Right lobe of liver (tissue), 4 donors: ENCODE results near the gene ZDHHC14.
"Not testable (repeated sequence)": the region's sequence is repeated elsewhere in the genome, so short reads cannot be mapped to it uniquely, and the experiment has no call there.

Source experiments
- POLR2A ChIP-seq: fragments of 450-650 bp; IDR thresholded peaks from one replicate; pipeline ENCODE4 v1.6.1; 2017; ENCODE audit warnings: antibody characterized with exemption, mild to moderate bottlenecking
- TF ChIP-seq, protein P1 (sequence below), 4 donors: fragments of 200-600 bp in 3 of 4; fragments of 450-650 bp in 1 of 4; IDR thresholded peaks; one replicate each; pipeline versions ENCODE4 v1.5.1 to v1.8.0; 2016 to 2022; ENCODE audit warnings: antibody characterized with exemption in 4 of 4, mild to moderate bottlenecking in 2 of 4
- donor health status: DM: no; HTN: no; CAD: no.
- donor health status: DM: no; HTN: no; CAD: no.
- donor health status: DM: no; HTN: yes; CAD: no.

DNA sequence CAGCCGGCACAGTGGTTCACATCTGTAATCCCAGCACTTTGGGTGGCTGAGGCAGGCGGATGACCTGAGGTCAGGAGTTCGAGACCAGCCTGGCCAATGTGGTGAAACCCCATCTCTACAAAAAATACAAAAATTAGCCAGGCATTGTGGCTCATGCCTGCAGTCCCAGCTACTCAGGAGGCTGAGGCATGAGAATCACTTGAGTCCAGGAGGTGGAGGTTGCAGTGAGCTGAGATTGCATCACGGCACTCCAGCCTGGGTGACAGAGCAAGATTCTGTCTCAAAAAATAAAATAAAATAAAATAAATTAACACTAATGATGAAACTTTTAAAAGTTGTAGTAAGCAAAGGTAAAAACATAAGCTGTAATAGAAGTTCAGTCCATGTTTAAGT lies 82.7 kb downstream of the ZDHHC14 start:
- TF ChIP-seq, protein P1, sequence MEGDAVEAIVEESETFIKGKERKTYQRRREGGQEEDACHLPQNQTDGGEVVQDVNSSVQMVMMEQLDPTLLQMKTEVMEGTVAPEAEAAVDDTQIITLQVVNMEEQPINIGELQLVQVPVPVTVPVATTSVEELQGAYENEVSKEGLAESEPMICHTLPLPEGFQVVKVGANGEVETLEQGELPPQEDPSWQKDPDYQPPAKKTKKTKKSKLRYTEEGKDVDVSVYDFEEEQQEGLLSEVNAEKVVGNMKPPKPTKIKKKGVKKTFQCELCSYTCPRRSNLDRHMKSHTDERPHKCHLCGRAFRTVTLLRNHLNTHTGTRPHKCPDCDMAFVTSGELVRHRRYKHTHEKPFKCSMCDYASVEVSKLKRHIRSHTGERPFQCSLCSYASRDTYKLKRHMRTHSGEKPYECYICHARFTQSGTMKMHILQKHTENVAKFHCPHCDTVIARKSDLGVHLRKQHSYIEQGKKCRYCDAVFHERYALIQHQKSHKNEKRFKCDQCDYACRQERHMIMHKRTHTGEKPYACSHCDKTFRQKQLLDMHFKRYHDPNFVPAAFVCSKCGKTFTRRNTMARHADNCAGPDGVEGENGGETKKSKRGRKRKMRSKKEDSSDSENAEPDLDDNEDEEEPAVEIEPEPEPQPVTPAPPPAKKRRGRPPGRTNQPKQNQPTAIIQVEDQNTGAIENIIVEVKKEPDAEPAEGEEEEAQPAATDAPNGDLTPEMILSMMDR (IDR thresholded peaks at IDR 0.05) = not testable (repeated sequence)
- TF ChIP-seq POLR2A = not testable (repeated sequence)
